GM12865 (cell line): ENCODE results near the gene ACKR2.

ENCODE experiments used
- DNase-seq: peaks from one replicate; pipeline ENCODE4 v3.0.0; 2010; ENCODE audit warnings: low read depth
- H3K4me3 ChIP-seq: 2 replicates; pipeline ENCODE4 v1.5.1; 2011; ENCODE audit warnings: mild to moderate bottlenecking, low read depth, low read length, control low read depth
- CTCF ChIP-seq: IDR thresholded peaks from 2 replicates; pipeline ENCODE4 v1.5.1; 2011; ENCODE audit warnings: low read length, control low read depth, low read depth, inconsistent platforms; ENCODE audit not compliant: insufficient read depth; ENCODE audit errors: missing control alignments

ACKR2 gene

GRCh38 chr3:42786212-42786611 is 23.0 kb upstream of the ACKR2 start:
- no peak for DNase-seq
- no peak overlapping the region for H3K4me3 ChIP-seq
- TF ChIP-seq CTCF: no peak

- no peak for DNase-seq
- H3K4me3 ChIP-seq: no peak overlapping the region
- TF ChIP-seq CTCF: no peak
Observed at GRCh38 chr3:42786631-42787030, 22.6 kb upstream of the ACKR2 start.

GRCh38 chr3:42790714-42791229 is 18.5 kb upstream of the ACKR2 start:
- TF ChIP-seq CTCF: no peak
- H3K4me3 ChIP-seq: no peak overlapping the region
- no peak for DNase-seq

- no peak for TF ChIP-seq CTCF
- no peak overlapping the region for H3K4me3 ChIP-seq
Observed at GRCh38 chr3:42795621-42796181, 13.5 kb upstream of the ACKR2 start.

GRCh38 chr3:42796332-42796885 is 12.8 kb upstream of the ACKR2 start:
- TF ChIP-seq CTCF: no peak
- H3K4me3 ChIP-seq: no peak overlapping the region
- DNase-seq: no peak

More at GRCh38 chr3:42795621-42796181, 13.5 kb upstream of the ACKR2 start:
- DNase-seq: no peak

- no peak for TF ChIP-seq CTCF
- H3K4me3 ChIP-seq: no peak overlapping the region
- DNase-seq: no peak
Observed at GRCh38 chr3:42799376-42799775, 9.9 kb upstream of the ACKR2 start.

- H3K4me3 ChIP-seq: no peak overlapping the region
- no peak for TF ChIP-seq CTCF
- DNase-seq: no peak
Observed at GRCh38 chr3:42800251-42800650, 9.0 kb upstream of the ACKR2 start.
